Mesenchymal stem cell (in vitro differentiated cells and primary cell): ENCODE measurements around the gene CUL2.

Source experiments
- DNase-seq: peaks from one replicate; pipeline ENCODE4 v3.0.0-alpha.2; 2013
- H2AFZ ChIP-seq: one replicate; pipeline ENCODE4 v1.6.1; 2013; ENCODE audit warnings: low read depth, mild to moderate bottlenecking, control low read depth, inconsistent platforms, low read length, moderate library complexity
- H2AK5ac ChIP-seq: 2 replicates; pipeline ENCODE4 v1.6.1; 2013; ENCODE audit warnings: low read length, moderate library complexity, mild to moderate bottlenecking, inconsistent platforms; ENCODE audit not compliant: severe bottlenecking
- H2BK120ac ChIP-seq: one replicate; pipeline ENCODE4 v1.6.1; 2013; ENCODE audit warnings: low read depth, mild to moderate bottlenecking, inconsistent platforms, low read length, moderate library complexity
- H2BK12ac ChIP-seq, 2 experiments: one replicate each; pipeline ENCODE4 v1.6.1; 2013; ENCODE audit warnings: inconsistent platforms in 2 of 2, low read length in 2 of 2, mild to moderate bottlenecking in 2 of 2, moderate library complexity in 2 of 2, control low read depth in 1 of 2
- H2BK15ac ChIP-seq: one replicate; pipeline ENCODE4 v1.6.1; 2013; ENCODE audit warnings: mild to moderate bottlenecking, low read depth, inconsistent platforms; ENCODE audit not compliant: poor library complexity, severe bottlenecking
- H2BK5ac ChIP-seq: 2 replicates; pipeline ENCODE4 v1.6.1; 2013; ENCODE audit warnings: low read depth, mild to moderate bottlenecking, low read length, control low read depth, inconsistent platforms; ENCODE audit not compliant: poor library complexity, severe bottlenecking
- H3K14ac ChIP-seq, 2 experiments: one replicate each; pipeline ENCODE4 v1.6.1; 2013; ENCODE audit warnings: inconsistent platforms in 2 of 2, low read length in 2 of 2, control low read depth in 1 of 2, mild to moderate bottlenecking in 1 of 2, moderate library complexity in 1 of 2
- H3K18ac ChIP-seq, 2 experiments: one replicate each; pipeline ENCODE4 v1.6.1; 2013; ENCODE audit warnings: inconsistent platforms in 2 of 2, low read length in 2 of 2, control low read depth in 1 of 2, low read depth in 1 of 2, mild to moderate bottlenecking in 1 of 2
- H3K23ac ChIP-seq, 2 experiments: one replicate each; pipeline ENCODE4 v1.6.1; 2013; ENCODE audit warnings: inconsistent platforms in 2 of 2, low read length in 2 of 2, mild to moderate bottlenecking in 2 of 2, moderate library complexity in 2 of 2, control low read depth in 1 of 2
- H3K27ac ChIP-seq: 2 replicates; pipeline ENCODE4 v1.5.1; 2013; ENCODE audit warnings: mild to moderate bottlenecking, moderate library complexity, low read length, control low read depth, inconsistent platforms; ENCODE audit not compliant: poor library complexity, severe bottlenecking
- H3K27me3 ChIP-seq, 2 experiments: 2 replicates each; pipeline versions ENCODE4 v1.6.1 to v1.7.0; 2013; ENCODE audit warnings: low read length in 2 of 2, mild to moderate bottlenecking in 2 of 2, moderate library complexity in 2 of 2, control low read depth in 1 of 2, inconsistent platforms in 1 of 2; ENCODE audit not compliant: control insufficient read depth in 1 of 2, insufficient read depth in 1 of 2
- H3K36me3 ChIP-seq, 2 experiments: 2 replicates each; pipeline versions ENCODE4 v1.6.1 to v1.7.0; 2013; ENCODE audit warnings: low read length in 2 of 2, control low read depth in 1 of 2, inconsistent platforms in 1 of 2, low read depth in 1 of 2, mild to moderate bottlenecking in 1 of 2; ENCODE audit not compliant: insufficient read depth in 2 of 2, control insufficient read depth in 1 of 2
- H3K4ac ChIP-seq, 2 experiments: one replicate each; pipeline ENCODE4 v1.6.1; 2013; ENCODE audit warnings: inconsistent platforms in 2 of 2, low read length in 2 of 2, mild to moderate bottlenecking in 2 of 2, moderate library complexity in 2 of 2, control low read depth in 1 of 2, low read depth in 1 of 2
- H3K4me1 ChIP-seq: 2 replicates; pipeline ENCODE4 v1.6.1; 2013; ENCODE audit warnings: low read depth, low read length, control low read depth; ENCODE audit not compliant: control insufficient read depth, insufficient read depth
- H3K4me2 ChIP-seq: 2 replicates; pipeline ENCODE4 v1.6.1; 2013; ENCODE audit warnings: low read length, mild to moderate bottlenecking, inconsistent platforms; ENCODE audit not compliant: poor library complexity, severe bottlenecking
- H3K4me3 ChIP-seq, 2 experiments: 2 replicates each; pipeline versions ENCODE4 v1.5.1 to v1.7.0; 2013; ENCODE audit warnings: low read length in 2 of 2, mild to moderate bottlenecking in 2 of 2, control low read depth in 1 of 2, low read depth in 1 of 2; ENCODE audit not compliant: insufficient read depth in 1 of 2
- H3K79me1 ChIP-seq: replicated peaks from 2 replicates; pipeline ENCODE4 v1.6.1; 2013; ENCODE audit warnings: mild to moderate bottlenecking, control low read depth, low read length, inconsistent platforms; ENCODE audit not compliant: poor library complexity, severe bottlenecking
- H3K9ac ChIP-seq: 2 replicates; pipeline ENCODE4 v1.7.0; 2013; ENCODE audit warnings: mild to moderate bottlenecking, low read length, moderate library complexity
- H3K9me3 ChIP-seq: 2 replicates; pipeline ENCODE4 v1.7.0; 2013; ENCODE audit warnings: mild to moderate bottlenecking, low read length; ENCODE audit not compliant: control insufficient read depth
- H4K8ac ChIP-seq: one replicate; pipeline ENCODE4 v1.6.1; 2013; ENCODE audit warnings: inconsistent platforms, mild to moderate bottlenecking, low read length, moderate library complexity
- H4K91ac ChIP-seq: one replicate; pipeline ENCODE4 v1.6.1; 2013; ENCODE audit warnings: mild to moderate bottlenecking, low read length, inconsistent platforms
- WGBS: methylation state at CpG from one replicate; pipeline ENCODE4 v1.1.7; 2013; ENCODE audit warnings: mixed read lengths; 5-methylcytosine and 5-hydroxymethylcytosine counted together

Gene CUL2

DNA sequence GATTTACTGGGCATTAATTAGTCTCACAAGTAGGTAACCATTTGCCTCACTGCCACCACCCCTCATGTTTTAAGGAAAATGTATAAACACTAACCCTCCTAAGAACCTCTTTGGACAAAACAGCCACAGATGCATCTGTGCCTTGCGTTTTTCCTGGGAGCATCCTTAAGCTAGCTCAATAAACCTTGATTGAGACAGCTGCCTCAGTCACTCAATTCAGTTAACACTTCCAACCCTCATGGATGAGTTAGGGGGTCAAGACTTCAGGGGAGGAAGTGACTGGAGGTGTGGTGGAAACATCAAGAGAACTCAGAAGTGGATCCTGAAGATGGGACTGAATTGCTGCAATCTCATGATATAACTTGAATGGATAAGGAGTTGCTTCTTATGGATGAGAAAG is 31.5 kb downstream of the CUL2 start:
- Histone ChIP-seq H3K4me1 (peaks cover 9% of the 10 kb centered on the region), H3K4me3 (no peak overlapping the region), H2AFZ (no peak overlapping the region), H2BK120ac (no peak overlapping the region), H2BK12ac (peak overlapping the region in 1 of 2 experiments; percentile 89), H3K27ac (peak overlapping the region; percentile 89), H3K23ac (peak overlapping the region in 1 of 2 experiments; percentile 40), H3K4ac (peak overlapping the region; percentile 35 to 85), H3K36me3 (peaks cover 6 to 74% of the 10 kb centered on the region in 2 experiments), H3K9me3 (no peaks in the 10 kb centered on the region), H3K9ac (no peak overlapping the region), H3K18ac (peak overlapping the region; percentile 43 to 66), H4K91ac (peak overlapping the region; percentile 71), H2BK15ac (no peak overlapping the region), H4K8ac (no peak overlapping the region), H3K4me2 (no peak overlapping the region), H2BK5ac (no peak overlapping the region), H2AK5ac (peak overlapping the region; percentile 94), H3K79me1 (peaks cover 17% of the 10 kb centered on the region), H3K27me3 (no peaks in the 10 kb centered on the region), H3K14ac (peak overlapping the region in 1 of 2 experiments; percentile 48)
- 56% methylated on average over 1 of the region's 1 CpG for WGBS
- DNase-seq = peak; percentile 38

GRCh38 chr10:35058134-35058533 is 32.0 kb downstream of the CUL2 start:
- no peak overlapping the region for H2BK15ac ChIP-seq
- no peak overlapping the region for H3K18ac ChIP-seq
- peaks cover 9% of the 10 kb centered on the region for H3K4me1 ChIP-seq
- H3K4me3 ChIP-seq = no peak overlapping the region
- H2BK120ac ChIP-seq = no peak overlapping the region
- H3K36me3 ChIP-seq = peaks cover 6 to 74% of the 10 kb centered on the region in 2 experiments
- H3K23ac ChIP-seq = no peak overlapping the region
- DNase-seq = peak; percentile 95
- H4K91ac ChIP-seq = no peak overlapping the region
- no peak overlapping the region for H2BK5ac ChIP-seq
- no peaks in the 10 kb centered on the region for H3K9me3 ChIP-seq
- no peaks in the 10 kb centered on the region for H3K27me3 ChIP-seq
- no peak overlapping the region for H2AFZ ChIP-seq
- WGBS = 0% methylated on average over 6 of the region's 6 CpGs
- H3K27ac ChIP-seq = peak overlapping the region; percentile 89
- no peak overlapping the region for H4K8ac ChIP-seq
- no peak overlapping the region for H3K9ac ChIP-seq
- H3K79me1 ChIP-seq = peaks cover 16% of the 10 kb centered on the region
- no peak overlapping the region for H2AK5ac ChIP-seq
- H2BK12ac ChIP-seq = no peak overlapping the region
- H3K4ac ChIP-seq = no peak overlapping the region
- no peak overlapping the region for H3K4me2 ChIP-seq
- H3K14ac ChIP-seq = no peak overlapping the region

DNA sequence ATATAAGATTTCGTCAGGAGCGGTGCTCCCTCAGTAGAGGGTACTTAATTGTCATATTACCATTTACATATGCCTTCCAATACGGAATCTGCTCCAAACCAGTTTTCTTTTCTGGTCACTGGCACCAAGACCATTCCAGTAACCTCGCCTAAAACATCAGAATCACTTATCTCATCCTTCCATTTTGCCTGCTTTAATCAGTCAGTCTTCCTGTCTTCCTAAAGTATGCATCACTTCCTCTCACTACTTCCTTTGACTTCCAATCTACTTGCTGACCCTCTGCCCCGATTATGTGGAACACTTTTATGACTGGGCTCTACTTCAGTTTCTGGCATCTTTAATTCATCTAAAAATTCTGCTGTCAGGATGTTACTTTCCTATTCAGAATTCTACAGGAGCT is 33.5 kb downstream of the CUL2 start:
- DNase-seq = no peak
- Histone ChIP-seq H3K4me1 (peaks cover 9% of the 10 kb centered on the region), H3K36me3 (peaks cover 3 to 69% of the 10 kb centered on the region in 2 experiments), H3K4me3 (no peak overlapping the region), H3K14ac (no peak overlapping the region), H3K79me1 (peaks cover 13% of the 10 kb centered on the region), H2BK120ac (peak overlapping the region; percentile 29), H3K4me2 (no peak overlapping the region), H3K9ac (no peak overlapping the region), H2AK5ac (peak overlapping the region; percentile 50), H2AFZ (no peak overlapping the region), H3K9me3 (no peaks in the 10 kb centered on the region), H3K27me3 (no peaks in the 10 kb centered on the region), H3K18ac (peak overlapping the region; percentile 8 to 52), H2BK12ac (peak overlapping the region in 1 of 2 experiments; percentile 44), H4K91ac (no peak overlapping the region), H3K27ac (no peak overlapping the region), H3K4ac (peak overlapping the region in 1 of 2 experiments; percentile 37), H2BK15ac (no peak overlapping the region), H4K8ac (no peak overlapping the region), H2BK5ac (no peak overlapping the region), H3K23ac (no peak overlapping the region)
- WGBS = 52% methylated on average over 5 of the region's 5 CpGs

- peaks cover 9% of the 10 kb centered on the region for H3K4me1 ChIP-seq
- H3K4me3 ChIP-seq = no peak overlapping the region
- H3K9me3 ChIP-seq = no peaks in the 10 kb centered on the region
- H4K8ac ChIP-seq = no peak overlapping the region
- H3K18ac ChIP-seq = peak overlapping the region; percentile 8 to 66
- H3K36me3 ChIP-seq = peaks cover 6 to 68% of the 10 kb centered on the region in 2 experiments
- H2AFZ ChIP-seq = no peak overlapping the region
- WGBS = 53% methylated on average over 1 of the region's 1 CpG
- H3K9ac ChIP-seq = no peak overlapping the region
- no peak overlapping the region for H2BK5ac ChIP-seq
- H3K23ac ChIP-seq = no peak overlapping the region
- H3K14ac ChIP-seq = no peak overlapping the region
- H2AK5ac ChIP-seq = peak overlapping the region; percentile 50
- DNase-seq = no peak
- H2BK15ac ChIP-seq = no peak overlapping the region
- peaks cover 10% of the 10 kb centered on the region for H3K79me1 ChIP-seq
- no peak overlapping the region for H4K91ac ChIP-seq
- H3K27me3 ChIP-seq = no peaks in the 10 kb centered on the region
- peak overlapping the region; percentile 29 for H2BK120ac ChIP-seq
- H3K4me2 ChIP-seq = no peak overlapping the region
- peak overlapping the region in 1 of 2 experiments; percentile 44 for H2BK12ac ChIP-seq
- H3K27ac ChIP-seq = no peak overlapping the region
- peak overlapping the region in 1 of 2 experiments; percentile 37 for H3K4ac ChIP-seq
Measured at GRCh38 chr10:35056133-35056532, 34.0 kb downstream of the CUL2 start.
